GM21723 (cell line): Measurements from ENCODE around the gene TTC17.

ENCODE experiments used
- ATAC-seq: cut with Tn5 transposase; IDR thresholded peaks from one replicate; pipeline ENCODE4 v1.9.1; 2021; ENCODE audit warnings: mild to moderate bottlenecking, moderate library complexity; ENCODE audit not compliant: unreplicated experiment

Gene TTC17

DNA sequence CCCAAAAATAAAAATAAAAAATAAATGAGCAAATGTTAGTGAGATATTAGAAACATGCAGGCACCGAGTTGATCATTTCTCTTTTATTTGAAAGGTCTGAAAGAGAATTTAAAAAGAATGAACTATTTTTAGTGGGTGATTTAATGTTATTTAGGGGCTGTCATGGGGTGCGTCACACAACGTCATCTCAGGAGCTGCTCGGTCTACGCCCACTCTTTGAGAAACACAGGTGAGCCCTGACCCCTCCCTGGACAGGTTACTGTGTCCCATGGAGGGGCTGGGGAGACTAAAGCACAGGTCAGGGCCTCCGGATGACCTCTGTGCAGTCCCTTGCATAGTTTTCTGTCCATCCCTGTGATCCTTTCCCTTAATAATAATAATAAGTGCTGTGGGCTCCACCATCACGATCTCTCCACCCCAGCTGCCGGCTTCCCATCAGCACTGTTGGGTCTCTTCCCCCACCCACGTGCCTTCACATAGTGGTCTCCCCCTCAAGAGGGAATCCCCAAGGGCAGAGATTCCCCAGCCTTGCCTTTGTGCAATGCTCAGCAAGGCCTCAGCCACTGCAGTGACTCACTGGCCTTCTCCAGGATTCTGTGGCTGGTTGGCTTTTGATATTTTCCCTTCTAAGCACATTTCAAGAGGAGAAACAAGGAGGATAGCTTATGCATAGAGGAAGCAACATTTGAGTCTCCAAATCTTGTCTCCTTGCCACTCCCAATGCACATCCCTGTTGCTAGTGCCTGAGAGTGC lies 159.9 kb downstream of the TTC17 start:
- no peak for ATAC-seq

DNA sequence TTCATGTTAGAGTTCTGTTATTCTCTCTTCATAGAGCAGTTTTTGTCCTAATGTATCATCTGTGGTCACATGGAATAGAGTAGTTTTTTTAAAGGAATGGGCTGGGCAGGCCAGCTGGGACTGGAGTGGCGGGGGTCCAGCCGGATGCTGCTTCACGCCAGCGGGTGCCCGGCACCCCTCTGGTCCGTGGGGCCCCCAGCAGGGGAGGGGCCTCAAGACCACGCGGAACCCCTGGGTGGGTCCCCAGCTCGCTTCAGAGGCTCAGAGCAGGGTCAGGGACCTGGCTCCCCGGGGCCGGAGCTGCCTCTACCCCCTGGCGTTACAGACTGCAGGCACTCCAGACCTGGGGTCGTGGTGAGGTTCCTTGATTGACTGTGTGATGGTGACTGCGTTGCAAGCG lies 162.8 kb downstream of the TTC17 start:
- no peak for ATAC-seq

DNA sequence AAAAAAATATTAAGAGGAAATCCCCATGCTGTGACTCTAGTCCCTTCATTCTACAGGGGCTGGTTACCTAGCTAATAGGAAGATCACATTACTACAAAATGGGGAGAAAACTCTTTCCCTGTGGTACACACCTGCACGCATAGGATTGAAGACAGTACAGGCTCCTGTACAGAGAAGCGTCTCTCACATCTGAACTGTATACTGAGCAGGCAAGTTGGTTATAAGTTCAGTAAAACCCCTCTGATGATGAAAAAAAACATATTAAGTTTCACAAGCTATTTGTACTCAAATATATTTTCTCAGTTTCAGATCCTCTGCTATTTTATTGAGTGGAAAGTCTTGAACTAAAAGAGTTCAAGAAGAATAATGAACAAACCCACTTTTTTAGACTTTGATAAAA lies 164.9 kb downstream of the TTC17 start:
- no peak for ATAC-seq

DNA sequence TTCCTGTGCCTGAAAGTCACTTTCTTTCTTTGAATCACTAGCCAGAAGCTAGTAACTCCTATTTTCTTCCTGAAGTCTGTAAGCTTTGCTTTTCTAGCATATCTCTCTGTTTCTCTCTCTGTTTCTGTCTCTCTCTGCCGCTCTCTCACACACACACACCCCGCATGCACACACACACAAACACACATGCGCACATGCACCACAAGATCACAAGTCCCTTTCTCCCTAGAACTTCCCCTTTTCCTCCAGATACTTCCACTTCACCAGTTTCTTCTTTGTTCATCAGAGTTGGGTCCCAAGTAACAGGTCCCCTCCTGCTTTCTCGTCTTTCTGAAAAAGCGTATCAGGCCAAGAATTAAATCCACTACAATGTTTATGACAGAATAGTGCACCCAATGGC lies 173.3 kb downstream of the TTC17 start:
- ATAC-seq, result no peak

DNA sequence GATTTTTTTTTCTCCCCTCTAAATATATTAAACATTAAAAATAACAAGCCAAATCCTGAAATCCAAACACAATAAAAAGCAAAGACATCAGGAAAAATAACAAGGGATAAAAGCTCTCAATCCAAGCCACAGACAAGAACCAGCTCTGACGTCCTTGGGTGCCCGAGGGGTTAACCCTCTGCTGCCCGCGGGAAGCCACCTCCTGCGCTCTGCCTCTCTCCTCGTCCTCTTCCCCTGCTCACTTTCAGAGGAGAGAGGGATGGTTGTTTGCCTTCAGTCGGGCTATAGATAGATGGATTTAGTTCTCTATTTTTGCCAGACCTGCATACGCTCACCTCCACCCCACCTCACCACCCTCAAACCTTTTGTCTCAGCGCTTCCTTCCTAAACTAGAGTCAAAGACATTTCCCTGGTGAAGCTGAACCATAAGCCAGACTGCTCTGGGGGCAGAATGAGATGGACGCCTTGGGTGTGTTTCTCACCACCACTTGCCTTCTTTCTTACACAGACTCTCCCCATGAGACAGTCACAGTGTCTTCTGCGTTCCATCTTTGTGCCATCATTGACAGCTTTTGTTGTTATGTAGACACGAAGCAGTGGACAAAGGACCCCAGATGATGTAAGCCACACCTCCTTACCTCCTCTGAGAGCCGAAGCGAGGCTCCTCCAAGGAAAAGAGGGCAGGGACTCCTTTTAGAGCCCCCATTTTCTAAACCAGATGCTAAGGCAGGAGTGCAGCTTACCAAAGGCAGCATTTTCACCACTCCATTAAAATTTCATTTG lies 179.3 kb downstream of the TTC17 start:
- ATAC-seq, result no peak

DNA sequence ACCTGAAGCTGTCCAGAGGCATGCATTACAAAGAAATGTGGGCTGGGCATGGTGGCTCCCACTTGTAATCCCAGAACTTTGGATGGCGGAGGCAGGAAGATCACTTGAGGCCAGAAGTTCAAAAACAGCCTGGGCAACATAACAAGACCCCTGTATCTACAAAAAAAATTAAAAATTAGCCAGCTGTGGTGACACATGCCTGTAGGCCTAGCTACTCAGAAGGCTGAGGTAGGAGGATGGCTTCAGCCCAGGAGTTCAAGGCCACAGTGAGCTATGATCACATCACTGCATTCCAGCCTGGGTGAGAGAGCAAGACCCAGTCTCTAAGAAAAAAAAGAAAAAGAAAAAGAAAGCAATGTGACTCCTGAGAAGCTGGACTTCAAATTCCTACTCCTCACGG lies 183.3 kb downstream of the TTC17 start:
- ATAC-seq, result no peak

DNA sequence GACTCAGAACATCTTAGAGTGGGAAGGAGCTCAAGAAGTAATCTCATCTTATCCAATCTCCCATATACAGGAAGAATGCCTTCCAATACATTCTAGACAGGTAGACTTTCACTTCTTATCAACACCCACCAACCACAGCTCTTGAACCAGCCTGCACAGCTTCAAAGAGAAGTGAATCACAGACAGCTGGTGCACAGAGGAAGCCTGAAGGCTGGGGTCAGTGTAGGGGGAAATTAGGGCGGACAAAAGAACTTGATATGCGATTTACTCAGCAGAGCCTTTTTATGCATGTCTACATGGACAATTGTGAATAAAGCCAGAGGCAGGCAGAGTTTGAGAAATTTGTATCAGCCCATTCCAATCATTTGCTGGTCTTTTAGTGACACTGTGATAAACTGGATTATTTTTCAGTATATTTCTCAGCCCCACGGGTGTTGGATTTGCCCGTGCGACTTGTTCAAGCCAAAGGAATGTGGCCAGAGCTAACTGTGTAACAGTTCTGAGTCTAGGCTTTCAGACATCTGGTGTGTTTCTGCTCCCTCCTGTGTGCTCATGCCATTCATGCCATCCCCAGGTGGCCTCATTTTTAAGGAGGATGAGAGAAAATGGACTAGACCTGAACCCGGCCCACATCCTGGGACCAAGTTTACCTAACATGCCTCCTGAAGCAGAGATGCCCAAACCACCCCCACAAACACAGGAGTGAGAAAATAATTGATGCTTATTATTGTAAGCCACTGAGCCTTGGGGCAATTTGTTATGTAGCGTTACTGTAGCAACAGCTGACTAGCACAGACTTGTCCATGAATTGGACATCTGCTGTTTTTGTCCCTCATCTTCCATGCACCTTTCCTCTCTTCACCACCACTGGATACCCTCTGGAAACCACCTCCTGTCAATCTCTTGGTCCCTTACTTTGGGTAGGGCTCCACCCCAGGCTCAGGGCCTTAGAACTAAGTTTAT lies 184.3 kb downstream of the TTC17 start:
- ATAC-seq, result no peak
